HG03565 (cell line): ENCODE results near the gene B4GALT2.

Experiments used
- ATAC-seq: cut with Tn5 transposase; IDR thresholded peaks from one replicate; pipeline ENCODE4 v1.9.1; 2021; ENCODE audit warnings: mild to moderate bottlenecking, moderate library complexity; ENCODE audit not compliant: unreplicated experiment

The B4GALT2 gene

DNA sequence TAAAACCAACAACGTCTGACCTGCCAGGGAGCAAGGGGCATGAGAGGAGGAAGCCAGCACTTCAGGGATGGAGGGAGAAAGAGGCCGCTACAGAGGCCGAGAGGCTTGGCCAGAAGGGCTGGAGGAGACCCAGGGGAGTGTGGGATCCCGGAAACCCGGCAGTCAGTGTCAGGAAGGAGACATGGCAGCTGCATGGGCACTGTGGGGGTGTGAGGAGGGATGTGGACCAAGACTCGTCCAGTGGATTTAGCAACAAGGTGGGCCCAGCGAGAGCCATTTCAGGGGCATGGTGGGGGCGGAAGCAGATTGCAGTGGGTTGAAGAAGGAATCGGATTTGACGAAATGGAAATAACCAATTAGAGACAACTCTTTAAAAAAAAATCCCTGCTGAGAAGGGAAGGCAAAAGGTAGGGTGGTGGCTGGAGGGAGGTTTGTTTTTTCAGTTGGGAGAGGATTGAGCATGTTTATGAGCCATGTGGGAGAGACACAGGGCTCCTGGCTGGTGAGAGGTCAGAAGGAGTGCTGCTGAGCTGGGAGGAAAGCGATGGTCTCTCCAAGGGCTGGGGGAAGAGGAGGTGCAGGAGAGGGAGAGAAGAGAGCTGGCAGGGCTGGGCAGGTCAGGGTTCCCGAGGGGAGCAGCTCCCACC is 4.4 kb downstream of the B4GALT2 start:
- no peak for ATAC-seq

DNA sequence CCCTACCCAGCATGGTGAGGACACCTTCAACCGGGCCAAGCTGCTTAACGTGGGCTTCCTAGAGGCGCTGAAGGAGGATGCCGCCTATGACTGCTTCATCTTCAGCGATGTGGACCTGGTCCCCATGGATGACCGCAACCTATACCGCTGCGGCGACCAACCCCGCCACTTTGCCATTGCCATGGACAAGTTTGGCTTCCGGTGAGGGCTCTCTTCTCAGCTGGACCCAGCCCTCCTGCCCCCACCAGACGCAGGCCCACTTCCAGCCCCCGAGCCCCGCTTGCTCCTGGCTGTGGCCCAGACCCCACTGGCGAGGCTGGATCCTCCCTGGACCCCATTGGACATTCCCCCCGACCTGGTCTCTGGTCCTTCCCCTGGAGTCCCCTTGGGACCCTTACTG is 5.8 kb downstream of the B4GALT2 start:
- ATAC-seq = no peak

DNA sequence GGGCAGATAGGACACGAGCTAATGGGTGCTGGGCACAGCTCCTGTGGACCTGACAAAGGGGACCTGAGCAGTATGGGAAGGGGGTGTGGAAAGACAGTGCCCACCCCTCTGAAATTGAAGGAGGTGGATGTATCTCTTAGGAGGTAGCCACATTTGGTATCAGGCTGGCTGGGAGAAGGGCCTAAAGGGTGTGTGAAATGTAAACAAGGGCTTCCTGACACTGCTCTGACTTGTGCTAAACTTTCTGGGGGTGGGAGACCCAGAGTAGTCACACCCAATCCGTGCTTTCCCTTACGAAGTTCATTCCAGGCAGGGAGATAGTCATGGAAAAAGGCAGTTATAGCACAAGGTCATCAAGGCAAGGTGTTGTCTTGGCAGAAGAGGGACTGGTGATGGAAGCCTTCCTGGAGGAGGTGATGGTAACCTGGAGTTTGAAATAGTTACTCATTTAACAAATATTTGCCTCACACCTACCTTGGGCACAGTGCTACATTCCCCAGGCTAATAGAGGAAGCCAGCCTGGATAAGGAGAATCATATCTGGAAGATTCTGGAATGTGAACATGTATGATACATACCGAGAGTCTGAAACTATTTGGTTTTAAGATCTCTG is 7.1 kb downstream of the B4GALT2 start:
- ATAC-seq = no peak

DNA sequence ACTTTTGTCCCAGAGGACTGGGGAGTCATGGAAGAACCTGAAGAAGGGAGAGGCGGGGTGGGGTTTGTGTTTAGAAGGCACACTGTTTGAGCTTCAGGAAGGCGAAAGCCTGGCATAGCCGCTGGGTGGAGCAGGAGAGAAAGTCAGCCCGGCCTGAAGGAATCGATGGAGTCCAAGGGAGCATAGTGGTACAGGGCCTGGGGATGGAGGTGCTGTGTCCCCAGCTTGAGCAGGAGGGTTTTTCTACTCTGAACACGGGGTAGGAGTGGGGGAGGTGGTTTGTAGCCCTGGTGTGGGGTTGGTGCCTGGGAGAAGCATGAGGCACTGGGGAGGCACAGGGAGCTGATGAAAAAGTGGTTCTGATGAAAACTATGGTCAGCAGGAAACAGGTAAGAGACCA is 7.7 kb downstream of the B4GALT2 start:
- ATAC-seq = no peak

DNA sequence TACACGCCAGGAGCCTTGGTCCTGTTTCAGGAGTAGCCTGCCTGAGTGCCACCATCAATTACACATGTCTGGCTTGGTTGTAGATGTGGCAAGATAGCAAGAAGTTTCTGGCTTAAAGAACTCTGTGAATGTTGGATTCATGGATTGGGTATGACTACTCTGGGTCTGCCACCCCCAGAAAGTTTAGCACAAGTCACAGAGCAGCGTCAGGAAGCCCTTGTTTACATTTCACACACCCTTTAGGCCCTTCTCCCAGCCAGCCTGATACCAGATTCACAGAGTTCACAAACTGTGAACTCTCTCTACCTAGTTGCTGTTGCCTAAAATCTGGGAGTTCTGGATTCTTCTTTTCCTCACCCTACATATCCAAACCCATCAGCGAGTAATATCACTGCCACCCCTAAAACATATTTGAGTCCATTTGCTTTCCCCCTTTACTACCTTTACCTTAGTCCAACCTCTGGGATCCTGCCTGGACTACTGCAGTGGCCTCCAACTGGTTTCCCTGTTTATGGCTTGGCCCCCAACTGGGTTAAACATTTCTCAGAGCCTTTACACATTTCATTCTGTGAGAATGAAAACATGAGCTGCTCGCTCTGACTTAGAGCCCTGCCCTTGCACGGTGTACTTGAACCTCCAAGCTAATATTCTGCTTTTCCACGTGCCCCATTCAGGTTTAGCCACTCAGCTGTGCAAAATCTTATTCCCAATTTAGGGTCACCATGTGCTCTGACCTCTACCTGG is 8.3 kb downstream of the B4GALT2 start:
- ATAC-seq = no peak

DNA sequence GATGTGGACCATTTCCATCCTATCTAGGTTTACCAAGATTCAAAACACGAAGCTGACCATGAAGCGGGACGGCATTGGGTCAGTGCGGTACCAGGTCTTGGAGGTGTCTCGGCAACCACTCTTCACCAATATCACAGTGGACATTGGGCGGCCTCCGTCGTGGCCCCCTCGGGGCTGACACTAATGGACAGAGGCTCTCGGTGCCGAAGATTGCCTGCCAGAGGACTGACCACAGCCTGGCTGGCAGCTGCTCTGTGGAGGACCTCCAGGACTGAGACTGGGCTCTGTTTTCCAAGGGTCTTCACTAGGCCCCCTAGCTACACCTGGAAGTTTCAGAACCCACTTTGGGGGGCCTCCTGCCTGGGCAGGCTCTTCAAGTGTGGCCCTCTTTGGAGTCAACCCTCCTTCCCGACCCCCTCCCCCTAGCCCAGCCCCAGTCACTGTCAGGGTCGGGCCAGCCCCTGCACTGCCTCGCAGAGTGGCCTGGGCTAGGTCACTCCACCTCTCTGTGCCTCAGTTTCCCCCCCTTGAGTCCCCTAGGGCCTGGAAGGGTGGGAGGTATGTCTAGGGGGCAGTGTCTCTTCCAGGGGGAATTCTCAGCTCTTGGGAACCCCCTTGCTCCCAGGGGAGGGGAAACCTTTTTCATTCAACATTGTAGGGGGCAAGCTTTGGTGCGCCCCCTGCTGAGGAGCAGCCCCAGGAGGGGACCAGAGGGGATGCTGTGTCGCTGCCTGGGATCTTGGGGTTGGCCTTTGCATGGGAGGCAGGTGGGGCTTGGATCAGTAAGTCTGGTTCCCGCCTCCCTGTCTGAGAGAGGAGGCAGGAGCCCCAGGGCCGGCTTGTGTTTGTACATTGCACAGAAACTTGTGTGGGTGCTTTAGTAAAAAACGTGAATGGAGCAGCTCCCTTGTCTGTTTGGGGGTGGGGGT is 11.5 kb downstream of the B4GALT2 start:
- ATAC-seq = no peak

DNA sequence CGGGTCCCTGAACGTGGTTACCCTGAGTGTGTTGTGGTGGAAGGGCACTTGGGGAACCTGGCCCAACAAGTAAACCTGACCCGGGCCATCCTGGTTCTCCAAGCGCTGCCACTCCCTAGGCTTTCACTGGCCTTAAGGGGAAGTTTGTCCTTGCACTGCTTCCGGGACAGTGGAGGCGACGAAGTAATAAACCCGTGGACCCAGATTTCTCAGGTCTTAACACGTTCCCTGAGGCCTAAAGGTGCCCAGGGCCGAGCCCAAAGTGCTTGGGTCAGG is 12.1 kb downstream of the B4GALT2 start:
- ATAC-seq = no peak

DNA sequence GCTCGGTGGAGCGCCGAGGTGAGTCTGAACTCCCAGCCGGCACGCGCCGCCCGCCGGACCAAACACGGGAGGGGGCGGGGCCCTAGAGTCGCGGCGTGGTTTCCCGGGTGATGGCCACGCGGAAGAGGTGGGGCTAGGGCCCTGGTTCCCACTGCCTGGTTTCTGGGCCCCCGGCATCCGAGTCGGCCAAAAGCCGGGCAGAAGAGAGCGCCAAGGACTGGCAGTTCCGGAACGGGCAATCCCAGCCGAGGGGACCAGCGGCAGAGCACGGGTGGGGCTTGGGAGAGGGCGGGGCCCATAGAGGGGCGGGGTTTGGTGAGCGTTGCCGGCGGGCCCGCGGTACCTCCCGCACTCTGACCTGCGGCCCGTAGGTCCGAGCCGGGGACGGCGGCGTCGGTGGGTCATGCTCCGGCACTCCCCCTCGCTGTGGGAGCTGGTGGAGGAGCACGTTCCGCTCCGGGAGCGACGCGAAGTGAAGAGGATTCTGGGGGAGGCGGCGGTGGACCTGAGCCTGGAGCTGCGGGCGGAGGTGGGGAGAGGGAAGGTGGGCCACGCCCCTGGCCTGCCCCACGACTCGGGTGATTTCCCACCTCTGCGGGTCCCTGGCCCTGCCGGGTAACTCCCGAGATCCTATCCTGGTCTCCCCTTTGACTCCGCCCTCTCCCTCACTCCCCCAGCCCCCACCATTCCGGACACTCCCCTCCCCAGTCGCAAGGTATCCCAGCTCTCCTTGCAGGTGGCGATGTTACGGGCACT is 12.6 kb downstream of the B4GALT2 start, which contains the start of gene CCDC24:
CCDC24 (plus strand) TSS at position 124 of the 756 bp plus-strand sequence; CDS start at position 404, 280 bp downstream.
- no peak for ATAC-seq

DNA sequence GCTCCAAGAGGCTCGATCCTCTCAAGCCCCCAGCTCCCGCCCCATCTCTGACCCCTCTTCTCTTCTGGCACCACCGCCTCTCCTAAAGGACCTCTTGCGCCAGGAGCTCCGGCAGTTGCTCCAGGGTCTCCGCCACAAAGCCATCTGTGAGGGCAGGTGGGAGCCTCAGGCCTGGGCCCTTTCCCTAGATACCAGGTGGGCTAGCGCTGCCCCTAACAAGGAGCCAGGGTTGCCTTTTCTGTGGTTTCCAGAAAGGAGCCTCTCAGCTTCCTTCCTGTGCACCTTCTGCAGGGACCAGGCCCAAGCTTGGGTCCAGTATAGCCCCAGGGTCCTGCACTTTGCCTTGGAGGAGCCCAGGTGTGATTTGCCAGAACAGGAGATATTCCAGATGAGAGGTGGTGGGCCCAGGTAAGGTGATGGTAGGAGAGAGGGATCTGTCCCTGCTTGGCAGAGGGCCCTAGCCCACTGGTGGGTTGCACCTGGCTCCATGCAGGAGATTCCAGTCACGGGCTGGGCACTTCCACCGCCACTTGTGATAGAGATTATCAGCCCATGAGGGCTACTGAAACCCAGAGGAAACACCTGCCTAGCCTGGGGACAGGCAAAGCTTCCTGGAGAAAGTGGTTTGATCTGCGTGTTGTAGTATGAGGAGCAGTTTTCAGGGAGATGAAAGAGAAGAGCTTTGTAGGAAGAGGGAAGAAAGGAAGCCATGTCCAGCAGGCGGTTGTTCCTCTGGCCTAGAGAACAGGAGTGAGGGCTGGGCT is 13.4 kb downstream of the B4GALT2 start:
- no peak for ATAC-seq

DNA sequence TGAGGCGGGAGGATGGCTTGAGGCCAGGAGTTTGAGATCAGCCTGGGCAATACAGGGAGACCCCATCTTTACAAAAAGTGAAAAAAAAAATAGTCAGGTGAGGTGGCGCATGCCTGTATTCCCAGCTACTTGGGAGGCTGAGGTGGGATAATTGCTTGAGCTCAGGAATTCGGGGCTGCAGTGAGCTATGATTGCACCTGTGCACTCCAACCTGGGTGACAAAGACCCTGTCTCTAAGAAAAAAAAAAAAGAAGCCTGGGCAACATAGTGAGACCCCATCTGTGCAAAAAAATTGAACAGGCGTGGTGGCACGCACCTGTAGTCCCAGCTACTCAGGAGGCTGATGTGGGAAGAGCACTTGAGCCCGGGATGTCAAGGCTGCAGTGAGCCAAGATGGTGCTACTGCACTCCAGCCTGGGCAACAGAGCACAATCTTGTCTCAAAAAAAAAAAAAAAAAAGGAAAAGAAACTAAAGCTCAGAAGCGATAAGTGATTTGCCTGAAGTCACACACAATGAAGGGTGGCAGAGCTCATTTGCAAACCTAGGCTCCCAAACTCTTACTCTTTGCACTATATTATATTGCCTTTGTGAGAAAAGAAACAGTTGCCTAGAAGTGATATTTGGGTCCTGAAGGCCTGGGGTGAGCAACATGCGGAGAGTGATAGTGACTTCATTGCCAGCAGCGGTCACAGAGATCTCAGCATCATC is 14.3 kb downstream of the B4GALT2 start:
- no peak for ATAC-seq

DNA sequence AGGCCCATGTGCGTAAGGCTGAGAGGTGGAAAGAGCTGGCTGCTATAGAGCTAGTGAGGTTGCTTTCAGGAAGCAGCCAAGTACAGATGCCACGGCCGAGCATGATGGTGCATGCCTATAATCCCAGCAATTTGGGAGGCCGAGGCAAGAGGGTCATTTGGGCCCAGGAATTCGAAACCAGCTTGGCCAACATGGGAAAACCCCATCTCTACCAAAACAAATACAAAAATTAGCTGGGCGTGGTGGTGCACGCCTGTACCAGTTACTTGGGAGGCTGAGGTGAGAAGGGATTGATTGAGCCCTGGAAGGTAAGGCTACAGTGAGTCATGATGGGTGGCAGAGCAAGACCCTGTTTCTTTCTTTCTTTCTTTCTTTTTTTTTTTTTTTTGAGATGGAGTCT is 15.1 kb downstream of the B4GALT2 start:
- no peak for ATAC-seq

DNA sequence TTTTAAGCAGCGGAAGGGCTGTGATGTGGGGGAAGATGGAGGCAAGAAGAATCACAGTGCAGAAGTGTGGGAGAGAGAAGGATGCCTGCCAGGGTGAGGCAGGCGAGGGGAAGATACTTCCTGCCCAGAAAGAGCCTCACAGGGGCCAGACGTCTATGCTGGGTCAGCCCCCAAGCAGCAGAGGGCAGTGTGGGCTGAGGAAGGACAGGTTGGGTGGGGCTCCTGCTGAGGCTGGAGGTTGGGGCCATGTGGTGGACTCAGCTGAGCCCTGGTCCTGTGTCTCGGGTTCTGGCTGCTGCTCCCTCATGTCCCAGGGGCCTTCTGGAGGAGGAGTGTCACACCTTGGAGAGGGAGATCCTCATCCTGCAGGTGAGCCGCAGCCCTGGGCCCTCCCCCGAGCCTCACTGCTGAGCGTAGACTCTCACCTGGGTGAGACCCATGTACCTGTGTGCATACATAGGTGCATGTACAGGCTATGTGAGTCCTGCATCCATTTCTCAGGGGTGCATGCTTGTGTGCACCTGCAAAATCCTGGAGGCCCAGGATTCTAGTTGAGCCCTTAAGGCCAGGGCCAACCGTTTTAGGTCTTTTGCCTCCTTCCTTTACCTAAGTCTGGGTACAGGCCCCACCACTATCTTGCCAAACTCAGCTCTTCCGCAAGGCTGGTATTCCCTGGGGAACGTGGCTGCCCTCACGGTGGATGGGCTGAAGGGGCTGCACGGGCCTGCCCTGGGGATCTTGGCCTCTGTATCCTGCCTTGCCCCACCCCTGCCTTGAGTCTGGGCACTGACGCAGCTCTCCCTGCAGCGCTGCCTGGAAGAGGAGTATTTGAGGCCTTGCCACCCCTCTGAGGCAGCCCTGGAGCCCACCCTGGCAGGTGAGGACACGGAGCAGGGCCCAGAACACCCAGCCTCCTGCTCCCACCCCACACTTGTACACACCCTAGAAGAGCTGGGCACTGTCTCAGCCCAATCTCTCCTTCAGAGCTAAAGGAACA is 16.1 kb downstream of the B4GALT2 start:
- ATAC-seq = no peak

DNA sequence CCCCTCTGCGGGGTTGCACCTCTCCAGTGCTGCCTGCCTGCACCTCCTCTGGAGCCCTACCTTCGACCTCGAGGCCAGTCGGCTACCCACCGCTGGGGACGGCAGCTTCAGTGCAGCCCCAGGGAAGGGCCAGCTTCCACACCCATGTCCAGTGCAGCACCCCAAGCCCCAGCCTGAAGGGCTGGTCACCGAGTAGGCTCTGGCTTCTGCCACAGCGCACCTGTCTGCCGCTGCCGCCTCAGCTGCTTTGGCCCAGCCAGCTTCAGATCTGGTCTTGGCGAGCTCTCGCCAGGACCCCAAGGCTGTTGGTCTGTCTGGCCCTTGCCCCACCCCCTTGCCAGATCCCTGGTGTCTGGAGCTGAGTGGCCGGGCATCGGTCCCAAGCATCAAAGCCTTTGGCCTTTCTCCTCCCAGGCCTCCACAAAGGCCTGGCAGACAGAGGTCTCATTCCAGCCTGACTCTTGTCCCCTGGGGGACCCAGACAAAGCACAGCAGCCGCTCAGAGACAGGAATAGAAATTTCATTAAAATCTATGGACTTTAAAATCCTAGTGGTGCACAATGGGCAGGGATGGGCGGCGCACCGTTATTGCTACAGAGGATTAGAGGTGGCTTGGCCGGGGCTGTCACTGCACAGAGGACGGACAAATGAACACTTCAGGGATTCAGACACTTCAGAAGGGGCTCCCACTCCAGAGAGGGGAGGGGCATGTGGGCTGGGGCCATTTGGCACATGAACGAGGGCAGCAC is 17.1 kb downstream of the B4GALT2 start:
- no peak for ATAC-seq

DNA sequence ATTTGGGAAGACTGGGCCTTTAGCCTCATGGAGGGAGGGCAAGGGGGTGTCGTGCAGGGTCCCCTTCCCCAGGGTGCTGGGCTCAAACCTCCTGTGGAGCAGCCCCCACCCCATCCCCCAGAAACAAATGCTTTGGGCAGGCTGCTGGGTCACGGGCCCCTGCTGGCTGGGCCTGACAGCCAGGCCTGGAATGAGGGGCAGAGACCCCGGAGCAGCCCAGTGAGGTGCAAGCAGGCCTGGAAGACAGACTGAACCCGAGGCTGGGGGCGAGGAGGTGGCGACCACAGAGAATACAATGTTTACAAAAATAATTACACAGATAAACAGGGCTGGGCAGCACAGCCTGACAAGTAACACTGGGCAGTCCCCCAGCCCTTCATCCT is 17.7 kb downstream of the B4GALT2 start:
- ATAC-seq = no peak

DNA sequence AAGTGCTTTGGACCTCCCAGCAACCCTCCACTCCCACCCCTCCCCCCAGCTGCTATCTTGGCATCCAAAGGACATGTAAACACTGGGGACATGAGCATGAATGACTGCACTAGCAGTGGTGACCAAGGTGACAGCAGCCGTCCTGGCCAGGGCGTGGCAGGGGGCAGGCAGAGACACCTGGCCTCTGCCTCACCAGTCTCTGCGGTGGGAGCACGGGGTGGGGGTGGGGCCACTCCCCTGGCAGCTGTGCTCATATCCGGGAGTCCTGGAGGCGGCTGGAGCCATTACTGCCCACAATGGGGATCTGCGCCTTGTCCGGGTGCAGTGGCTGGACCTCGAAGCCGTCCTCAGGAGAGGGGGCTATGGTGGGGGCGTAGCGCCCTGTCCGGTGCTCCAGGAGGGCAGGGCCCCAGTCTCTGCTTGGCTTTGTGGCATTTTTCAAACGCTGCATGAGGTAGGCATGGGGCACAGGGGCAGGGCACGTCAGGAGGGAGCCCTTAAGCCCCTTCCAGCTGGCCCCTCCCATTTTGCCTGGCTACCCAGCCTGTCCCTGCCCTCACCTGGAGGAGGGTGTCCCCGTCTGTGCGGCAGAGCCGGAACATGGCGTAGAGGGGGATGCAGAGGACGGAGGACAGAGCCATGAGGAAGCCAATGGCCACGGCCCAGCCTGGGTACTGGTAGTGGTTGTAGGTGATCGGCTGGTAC is 18.4 kb downstream of the B4GALT2 start:
- no peak for ATAC-seq

DNA sequence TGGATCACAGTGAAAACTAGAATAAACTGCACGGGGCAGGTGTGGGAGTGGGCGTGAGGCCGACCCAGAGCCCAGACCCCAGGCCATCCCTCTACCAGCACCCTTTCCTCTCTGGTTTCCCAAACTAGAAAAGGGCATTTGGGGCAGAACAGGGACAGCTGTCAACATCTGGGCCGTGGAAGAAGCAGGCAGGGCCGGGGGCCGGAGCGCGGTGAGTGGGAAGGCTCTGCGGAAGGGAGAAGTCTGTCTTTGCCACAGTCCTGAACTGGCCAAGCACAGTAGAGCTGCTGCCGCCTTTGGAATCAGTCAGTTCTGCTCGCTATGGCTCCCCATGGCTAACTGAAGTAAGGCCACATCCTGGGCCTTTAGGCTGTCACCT is 19.0 kb downstream of the B4GALT2 start:
- no peak for ATAC-seq

DNA sequence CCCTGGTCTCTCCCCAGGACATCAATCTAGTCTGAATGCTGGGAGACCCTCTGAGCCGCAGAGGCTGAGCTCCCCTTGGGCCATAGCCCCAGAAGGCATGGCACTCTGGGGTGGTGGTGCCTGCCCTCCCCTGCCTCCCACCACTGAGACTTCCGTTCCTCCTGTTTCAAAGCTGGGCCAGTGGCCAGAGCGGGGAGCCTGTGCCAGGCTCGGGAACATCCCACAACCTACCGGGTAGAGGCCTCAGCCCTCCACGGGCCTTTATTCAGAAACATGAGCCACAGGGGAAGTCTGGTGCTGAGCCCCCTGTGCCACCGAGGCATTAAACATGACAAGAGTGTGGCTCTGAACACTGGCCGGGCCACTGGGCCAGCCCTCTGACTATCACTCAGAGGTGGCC is 20.4 kb downstream of the B4GALT2 start:
- ATAC-seq = no peak
